OCI-LY7 (cell line): ENCODE data around the gene TNP2.

Experiments used
- EZH2phosphoT487 ChIP-seq: fragments of 200-600 bp; sonication (generic); IDR thresholded peaks from 2 replicates; pipeline ENCODE4 v1.6.1; 2018; ENCODE audit warnings: low read depth, borderline replicate concordance, mild to moderate bottlenecking, mixed run types, antibody characterized with exemption, low read length, moderate library complexity, mixed read lengths
- TF ChIP-seq, protein P1 (sequence below): fragments of 200-600 bp; sonication (generic); conservative IDR thresholded peaks from 2 replicates; pipeline ENCODE4 v1.5.1; 2014; ENCODE audit warnings: mild to moderate bottlenecking, antibody characterized with exemption, low read length, moderate library complexity, mixed read lengths

- TF ChIP-seq, protein P1, sequence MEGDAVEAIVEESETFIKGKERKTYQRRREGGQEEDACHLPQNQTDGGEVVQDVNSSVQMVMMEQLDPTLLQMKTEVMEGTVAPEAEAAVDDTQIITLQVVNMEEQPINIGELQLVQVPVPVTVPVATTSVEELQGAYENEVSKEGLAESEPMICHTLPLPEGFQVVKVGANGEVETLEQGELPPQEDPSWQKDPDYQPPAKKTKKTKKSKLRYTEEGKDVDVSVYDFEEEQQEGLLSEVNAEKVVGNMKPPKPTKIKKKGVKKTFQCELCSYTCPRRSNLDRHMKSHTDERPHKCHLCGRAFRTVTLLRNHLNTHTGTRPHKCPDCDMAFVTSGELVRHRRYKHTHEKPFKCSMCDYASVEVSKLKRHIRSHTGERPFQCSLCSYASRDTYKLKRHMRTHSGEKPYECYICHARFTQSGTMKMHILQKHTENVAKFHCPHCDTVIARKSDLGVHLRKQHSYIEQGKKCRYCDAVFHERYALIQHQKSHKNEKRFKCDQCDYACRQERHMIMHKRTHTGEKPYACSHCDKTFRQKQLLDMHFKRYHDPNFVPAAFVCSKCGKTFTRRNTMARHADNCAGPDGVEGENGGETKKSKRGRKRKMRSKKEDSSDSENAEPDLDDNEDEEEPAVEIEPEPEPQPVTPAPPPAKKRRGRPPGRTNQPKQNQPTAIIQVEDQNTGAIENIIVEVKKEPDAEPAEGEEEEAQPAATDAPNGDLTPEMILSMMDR = no peak
- TF ChIP-seq EZH2phosphoT487 = no peak
These were observed 37.3 kb upstream of the TNP2 start for GRCh38 chr16:11306381-11306780.
